ENCODE data around the gene NEDD4L. TPM values are rescaled to one million over a fixed set of nuclear protein-coding genes. Genes with fewer than 3 reads are reported as not detected.

Gene NEDD4L
- total RNA-seq, 1 donor from 2014 or later: 209 TPM

DNA sequence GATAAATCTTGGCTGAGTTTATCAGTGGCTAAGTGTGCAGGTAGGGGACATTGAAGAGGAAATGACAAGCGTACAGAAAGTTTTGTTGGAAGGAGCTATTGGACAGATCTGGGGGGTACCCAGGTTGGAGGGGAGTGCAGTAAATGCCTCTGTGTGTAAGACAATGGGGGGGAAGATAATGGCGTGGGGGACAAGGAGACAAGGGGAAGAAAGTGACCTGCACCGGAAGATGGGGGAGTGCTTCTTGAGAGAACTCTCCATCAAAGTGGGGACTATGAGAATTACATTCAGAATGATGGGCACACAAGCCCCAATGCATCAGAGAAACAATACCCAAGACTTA, 394.9 kb downstream of the NEDD4L start:
- H3K4me1 Mint-ChIP-seq (ENCODE audit: low read depth, unreplicated experiment): no peaks in the 10 kb centered on the region
- TF ChIP-seq, protein P1, sequence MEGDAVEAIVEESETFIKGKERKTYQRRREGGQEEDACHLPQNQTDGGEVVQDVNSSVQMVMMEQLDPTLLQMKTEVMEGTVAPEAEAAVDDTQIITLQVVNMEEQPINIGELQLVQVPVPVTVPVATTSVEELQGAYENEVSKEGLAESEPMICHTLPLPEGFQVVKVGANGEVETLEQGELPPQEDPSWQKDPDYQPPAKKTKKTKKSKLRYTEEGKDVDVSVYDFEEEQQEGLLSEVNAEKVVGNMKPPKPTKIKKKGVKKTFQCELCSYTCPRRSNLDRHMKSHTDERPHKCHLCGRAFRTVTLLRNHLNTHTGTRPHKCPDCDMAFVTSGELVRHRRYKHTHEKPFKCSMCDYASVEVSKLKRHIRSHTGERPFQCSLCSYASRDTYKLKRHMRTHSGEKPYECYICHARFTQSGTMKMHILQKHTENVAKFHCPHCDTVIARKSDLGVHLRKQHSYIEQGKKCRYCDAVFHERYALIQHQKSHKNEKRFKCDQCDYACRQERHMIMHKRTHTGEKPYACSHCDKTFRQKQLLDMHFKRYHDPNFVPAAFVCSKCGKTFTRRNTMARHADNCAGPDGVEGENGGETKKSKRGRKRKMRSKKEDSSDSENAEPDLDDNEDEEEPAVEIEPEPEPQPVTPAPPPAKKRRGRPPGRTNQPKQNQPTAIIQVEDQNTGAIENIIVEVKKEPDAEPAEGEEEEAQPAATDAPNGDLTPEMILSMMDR (IDR thresholded peaks at IDR 0.05; ENCODE audit: partially characterized antibody, unreplicated experiment): no peak
- H3K27ac Mint-ChIP-seq (ENCODE audit: unreplicated experiment): no peak overlapping the region
- peaks cover 2% of the 10 kb centered on the region for H3K9me3 Mint-ChIP-seq (ENCODE audit: unreplicated experiment)
- no peak overlapping the region for H3K4me3 Mint-ChIP-seq (ENCODE audit: unreplicated experiment)
- no peaks in the 10 kb centered on the region for H3K36me3 Mint-ChIP-seq (ENCODE audit: unreplicated experiment)
- H3K27me3 Mint-ChIP-seq (ENCODE audit: unreplicated experiment): peaks cover 2% of the 10 kb centered on the region
- DNase-seq: no peak

DNA sequence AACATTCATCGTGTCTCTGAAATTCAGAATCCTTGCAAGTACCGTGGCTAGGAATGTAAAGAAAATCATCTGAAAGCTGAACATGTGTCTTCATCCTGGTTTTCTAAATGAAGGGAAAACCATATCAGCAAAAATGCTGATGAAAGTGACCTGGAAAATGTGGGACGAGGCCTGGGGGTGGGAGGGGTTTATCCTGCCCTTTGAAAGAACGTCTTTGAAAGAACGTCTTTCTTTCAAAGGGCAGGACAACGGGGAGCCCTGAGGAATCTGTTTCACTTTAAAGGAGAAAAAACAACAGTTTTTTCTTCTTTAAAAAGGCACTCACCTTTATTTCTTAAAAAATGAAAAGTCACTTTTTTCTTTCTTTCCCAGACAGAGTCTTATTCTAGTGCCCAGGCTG, 399.6 kb downstream of the NEDD4L start:
- no peak for DNase-seq
- Mint-ChIP-seq H3K4me1 (ENCODE audit: low read depth, unreplicated experiment) (peaks cover 7% of the 10 kb centered on the region), H3K27me3 (ENCODE audit: unreplicated experiment) (no peaks in the 10 kb centered on the region), H3K9me3 (ENCODE audit: unreplicated experiment) (peaks cover 2% of the 10 kb centered on the region), H3K36me3 (ENCODE audit: unreplicated experiment) (no peaks in the 10 kb centered on the region), H3K4me3 (ENCODE audit: unreplicated experiment) (no peak overlapping the region), H3K27ac (ENCODE audit: unreplicated experiment) (no peak overlapping the region)
- TF ChIP-seq, protein P1 (IDR thresholded peaks at IDR 0.05; ENCODE audit: partially characterized antibody, unreplicated experiment): no peak

GRCh38 chr18:58446391-58447060, 402.5 kb downstream of the NEDD4L start:
- no peaks in the 10 kb centered on the region for H3K9me3 Mint-ChIP-seq (ENCODE audit: unreplicated experiment)
- peaks cover 7% of the 10 kb centered on the region for H3K4me1 Mint-ChIP-seq (ENCODE audit: low read depth, unreplicated experiment)
- H3K27me3 Mint-ChIP-seq (ENCODE audit: unreplicated experiment): no peaks in the 10 kb centered on the region
- no peak for DNase-seq
- H3K36me3 Mint-ChIP-seq (ENCODE audit: unreplicated experiment): no peaks in the 10 kb centered on the region
- TF ChIP-seq, protein P1 (IDR thresholded peaks at IDR 0.05; ENCODE audit: partially characterized antibody, unreplicated experiment): no peak
- no peak overlapping the region for H3K27ac Mint-ChIP-seq (ENCODE audit: unreplicated experiment)
- no peak overlapping the region for H3K4me3 Mint-ChIP-seq (ENCODE audit: unreplicated experiment)

GRCh38 chr18:58447402-58448095, 403.5 kb downstream of the NEDD4L start:
- Mint-ChIP-seq H3K9me3 (ENCODE audit: unreplicated experiment) (no peaks in the 10 kb centered on the region), H3K4me3 (ENCODE audit: unreplicated experiment) (no peak overlapping the region), H3K4me1 (ENCODE audit: low read depth, unreplicated experiment) (peaks cover 7% of the 10 kb centered on the region)

More at GRCh38 chr18:58447402-58448095, 403.5 kb downstream of the NEDD4L start:
- no peak for DNase-seq
- Mint-ChIP-seq H3K36me3 (ENCODE audit: unreplicated experiment) (no peaks in the 10 kb centered on the region), H3K27ac (ENCODE audit: unreplicated experiment) (no peak overlapping the region), H3K27me3 (ENCODE audit: unreplicated experiment) (no peaks in the 10 kb centered on the region)
- TF ChIP-seq, protein P1 (IDR thresholded peaks at IDR 0.05; ENCODE audit: partially characterized antibody, unreplicated experiment): no peak
